RPMI8226 (cell line): ENCODE data around the gene BAIAP3.
"Not testable (repeated sequence)": the region's sequence is repeated elsewhere in the genome, so short reads cannot be mapped to it uniquely, and the experiment has no call there.

Experiments used
- DNase-seq: peaks from one replicate; pipeline ENCODE4 v3.0.0-alpha.2; 2015

BAIAP3 gene, protein sequence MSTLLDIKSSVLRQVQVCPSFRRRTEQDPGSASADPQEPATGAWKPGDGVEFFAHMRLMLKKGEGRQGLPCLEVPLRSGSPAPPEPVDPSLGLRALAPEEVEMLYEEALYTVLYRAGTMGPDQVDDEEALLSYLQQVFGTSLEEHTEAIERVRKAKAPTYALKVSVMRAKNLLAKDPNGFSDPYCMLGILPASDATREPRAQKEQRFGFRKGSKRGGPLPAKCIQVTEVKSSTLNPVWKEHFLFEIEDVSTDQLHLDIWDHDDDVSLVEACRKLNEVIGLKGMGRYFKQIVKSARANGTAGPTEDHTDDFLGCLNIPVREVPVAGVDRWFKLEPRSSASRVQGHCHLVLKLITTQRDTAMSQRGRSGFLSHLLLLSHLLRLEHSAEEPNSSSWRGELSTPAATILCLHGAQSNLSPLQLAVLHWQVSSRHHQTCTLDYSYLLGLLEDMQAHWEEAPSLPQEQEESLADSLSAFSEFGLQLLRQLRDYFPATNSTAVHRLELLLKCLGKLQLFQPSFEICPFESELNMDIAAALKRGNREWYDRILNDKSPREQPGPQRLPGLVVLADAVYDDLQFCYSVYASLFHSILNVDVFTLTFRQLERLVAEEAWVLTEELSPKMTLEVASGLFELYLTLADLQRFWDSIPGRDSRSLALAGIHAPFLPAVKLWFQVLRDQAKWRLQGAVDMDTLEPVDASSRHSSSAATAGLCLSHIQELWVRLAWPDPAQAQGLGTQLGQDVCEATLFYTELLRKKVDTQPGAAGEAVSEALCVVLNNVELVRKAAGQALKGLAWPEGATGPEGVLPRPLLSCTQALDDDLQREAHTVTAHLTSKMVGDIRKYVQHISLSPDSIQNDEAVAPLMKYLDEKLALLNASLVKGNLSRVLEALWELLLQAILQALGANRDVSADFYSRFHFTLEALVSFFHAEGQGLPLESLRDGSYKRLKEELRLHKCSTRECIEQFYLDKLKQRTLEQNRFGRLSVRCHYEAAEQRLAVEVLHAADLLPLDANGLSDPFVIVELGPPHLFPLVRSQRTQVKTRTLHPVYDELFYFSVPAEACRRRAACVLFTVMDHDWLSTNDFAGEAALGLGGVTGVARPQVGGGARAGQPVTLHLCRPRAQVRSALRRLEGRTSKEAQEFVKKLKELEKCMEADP

DNA sequence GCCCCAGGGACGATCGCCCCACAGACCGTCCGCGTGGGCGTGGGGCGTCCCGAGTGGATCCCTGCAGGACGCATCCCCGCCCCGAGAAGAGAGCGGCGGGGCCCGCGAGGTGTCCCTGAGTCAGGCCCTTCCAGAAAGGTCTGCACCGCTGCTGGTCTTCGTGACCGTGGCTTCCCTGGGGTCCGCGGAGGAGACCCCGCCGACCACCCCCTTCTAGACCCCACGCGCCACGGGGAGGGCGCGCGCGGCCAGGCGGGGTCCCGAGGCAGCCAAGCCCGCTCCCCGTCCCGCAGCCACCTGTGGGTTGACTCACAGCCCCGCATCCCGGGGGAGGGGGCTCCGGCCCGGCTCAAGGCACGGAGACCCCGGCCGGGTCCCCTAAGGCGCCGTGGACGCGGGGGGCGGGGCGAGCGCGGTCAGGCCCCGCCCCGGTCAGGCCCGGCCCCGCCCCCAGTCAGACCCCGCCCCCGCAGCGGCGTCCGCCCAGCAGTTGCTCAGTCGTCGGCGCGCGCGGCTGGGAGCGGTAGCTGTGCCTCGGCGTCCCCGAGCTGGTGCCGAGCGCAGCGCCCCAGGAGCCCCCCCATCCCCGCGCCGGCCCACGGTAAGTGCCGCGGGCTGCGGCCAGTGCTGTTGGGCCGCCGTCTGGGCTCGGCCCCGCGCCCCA, at the start of gene BAIAP3:
BAIAP3 (plus strand) TSS at position 497 of the 664 bp plus-strand sequence. CDS start 4,905 bp downstream, outside the sequence.
- DNase-seq = peak; percentile 62

DNA sequence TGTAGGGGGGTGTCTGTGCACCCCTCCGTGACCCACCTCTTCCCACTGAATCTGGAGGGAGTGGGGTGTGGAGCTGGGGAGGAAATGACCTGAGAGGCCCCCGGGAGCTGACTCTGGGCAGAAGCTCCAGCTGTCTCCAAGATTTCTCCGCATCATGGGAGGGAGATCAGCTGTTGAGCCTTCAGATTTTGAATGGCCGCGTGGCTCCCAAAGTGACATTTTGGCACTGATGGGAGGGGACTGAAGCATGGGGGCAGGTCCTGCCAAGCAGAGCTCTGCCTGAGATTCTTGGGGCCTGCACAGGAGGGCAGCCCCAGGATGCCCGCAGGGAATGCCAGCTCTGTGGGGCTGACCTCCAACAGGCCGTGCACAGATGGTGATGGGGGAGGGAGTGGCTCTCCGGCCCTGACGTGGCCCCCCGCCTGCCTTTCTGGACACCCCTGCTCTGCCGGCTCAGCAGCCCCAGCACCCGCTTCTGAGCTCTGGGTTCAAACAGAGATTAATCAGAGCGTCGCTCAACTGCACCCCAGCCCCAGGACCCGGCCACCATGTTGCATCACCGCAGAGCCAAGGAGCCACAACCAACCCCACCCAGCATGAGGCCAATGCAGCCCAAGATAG, 49.3 kb upstream of the BAIAP3 start:
- no peak for DNase-seq

DNA sequence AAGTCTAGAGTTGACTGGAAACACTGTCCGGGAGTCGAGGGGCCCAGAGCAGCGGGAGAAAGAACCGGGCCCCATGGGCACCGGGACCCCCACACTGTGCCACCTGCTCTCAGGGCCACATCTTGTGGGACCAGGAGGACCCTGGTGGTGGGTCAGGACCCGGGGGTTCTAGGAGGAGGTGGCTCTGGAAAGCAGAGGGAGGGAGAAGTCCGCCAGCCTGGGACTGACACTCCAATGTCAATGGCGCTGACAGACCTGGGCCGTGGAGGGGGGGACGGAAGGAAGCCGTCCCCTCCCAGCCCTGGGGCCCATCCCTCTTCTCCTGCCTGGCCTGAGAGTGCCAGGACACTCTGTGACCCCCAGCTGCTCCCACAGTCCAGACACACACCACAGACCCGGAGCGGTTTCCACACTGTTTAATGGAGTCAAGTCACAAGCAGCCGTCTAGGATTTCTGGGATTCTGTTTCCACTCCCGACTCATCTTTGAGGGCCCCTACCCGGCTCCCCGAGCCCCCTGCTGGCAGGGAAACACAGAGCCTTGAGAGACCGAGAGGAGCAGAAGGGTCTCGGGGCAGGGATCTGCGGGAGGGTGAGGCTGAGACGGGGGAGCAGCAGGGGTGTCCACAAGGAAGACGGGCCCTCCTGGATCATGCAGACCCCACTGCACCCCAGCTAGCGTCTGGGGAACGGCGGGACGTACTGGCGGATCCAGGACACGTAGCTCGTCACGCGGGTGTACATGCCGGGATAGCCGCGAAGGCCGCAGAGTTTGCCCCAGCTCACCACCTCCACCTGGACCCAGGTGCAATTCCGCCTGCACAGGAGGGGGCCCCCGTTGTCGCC, 47.6 kb upstream of the BAIAP3 start:
- DNase-seq = no peak

DNA sequence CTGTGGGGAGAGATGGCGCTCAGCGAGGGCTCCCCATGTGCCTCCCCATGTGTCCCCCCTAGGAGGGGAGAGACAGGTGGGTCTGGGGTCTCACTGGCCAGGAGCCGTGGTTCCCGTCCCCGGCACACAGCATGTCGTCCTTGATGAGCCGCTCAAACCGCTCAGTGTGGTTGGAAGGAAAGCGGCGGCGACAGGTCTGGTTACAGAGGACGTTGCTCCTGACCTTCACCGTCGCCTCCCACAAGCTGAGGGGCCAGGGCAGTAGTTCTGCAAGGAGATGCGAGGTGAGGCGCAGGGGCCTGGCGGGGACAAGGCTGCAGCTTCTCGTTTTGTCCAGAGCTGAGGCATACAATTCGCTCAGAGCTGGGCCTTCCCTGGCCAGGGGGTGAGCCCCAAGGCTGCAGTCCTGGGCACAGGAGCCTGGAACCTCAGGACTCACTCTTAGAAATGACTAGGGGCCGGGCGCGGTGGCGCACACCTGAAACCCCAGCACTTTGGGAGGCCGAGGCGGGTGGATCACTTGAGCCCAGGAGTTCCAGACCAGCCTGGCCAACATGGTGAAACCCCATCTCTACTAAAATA, 46.8 kb upstream of the BAIAP3 start:
- no peak for DNase-seq

DNA sequence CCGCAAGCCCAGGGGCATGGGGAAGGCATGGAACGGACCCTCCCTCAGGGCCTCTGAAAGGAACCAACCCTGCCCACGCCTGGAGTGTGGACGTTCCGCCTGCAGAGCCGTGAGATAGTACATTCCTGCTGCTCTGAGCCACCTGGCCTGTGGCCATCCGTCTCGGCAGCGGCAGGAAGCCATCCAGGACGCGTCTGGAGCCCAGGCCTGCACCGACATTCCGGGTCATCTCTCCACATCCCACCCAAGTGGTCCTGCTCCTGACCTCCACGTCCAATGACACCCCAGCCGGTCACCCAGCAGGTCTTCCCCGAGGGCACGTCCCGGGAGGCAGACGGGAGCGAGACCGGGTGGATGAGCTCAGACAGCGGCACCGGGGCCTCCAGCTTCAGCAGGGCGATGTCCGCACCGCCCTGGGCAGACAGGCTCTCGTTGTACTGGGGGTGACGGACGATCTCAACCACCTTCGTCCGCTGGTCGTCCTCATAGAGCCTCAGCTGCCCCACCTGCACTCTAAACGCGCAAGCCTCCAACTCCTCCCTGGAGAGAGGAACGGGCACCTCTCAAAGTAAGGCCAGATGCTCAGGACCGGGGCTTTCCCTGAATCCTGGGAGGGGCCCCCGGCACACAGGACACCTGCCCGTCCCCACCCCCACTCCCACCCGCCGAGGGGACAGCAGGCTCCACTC, 45.3 kb upstream of the BAIAP3 start:
- peak; percentile 56 for DNase-seq

DNA sequence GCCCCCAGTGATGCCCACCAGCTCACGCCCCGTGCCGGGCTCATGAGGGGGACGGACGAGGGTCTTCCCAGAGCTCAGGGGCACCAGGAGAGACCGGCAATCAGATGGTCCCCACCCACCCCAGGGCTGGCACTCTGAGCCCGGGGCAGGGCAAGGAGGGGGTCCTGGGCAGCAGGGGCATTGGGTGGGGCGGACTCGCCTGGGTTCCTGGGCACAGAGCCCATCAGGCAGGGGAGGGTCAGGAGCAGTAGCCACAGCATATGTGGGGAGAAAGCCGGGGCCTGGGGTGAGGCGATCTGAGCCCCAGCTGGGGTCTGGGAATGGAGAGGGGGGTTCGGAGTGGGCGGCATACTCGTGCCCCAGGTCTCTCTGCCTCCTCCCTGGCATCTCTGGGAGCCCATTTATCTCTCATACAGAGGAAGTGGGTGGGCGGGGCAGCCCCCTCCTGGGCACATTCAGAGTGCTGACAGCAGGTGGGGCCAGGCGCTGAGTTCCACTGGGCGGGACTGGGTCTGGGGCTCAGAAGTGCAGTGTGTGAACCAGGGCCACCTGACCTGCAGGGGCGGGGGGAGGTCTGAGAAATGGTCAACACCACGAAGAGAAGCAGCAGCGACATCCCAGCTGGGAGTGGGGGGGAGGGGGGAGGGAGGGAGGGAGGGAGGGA, 44.5 kb upstream of the BAIAP3 start:
- peak; percentile 82 for DNase-seq

DNA sequence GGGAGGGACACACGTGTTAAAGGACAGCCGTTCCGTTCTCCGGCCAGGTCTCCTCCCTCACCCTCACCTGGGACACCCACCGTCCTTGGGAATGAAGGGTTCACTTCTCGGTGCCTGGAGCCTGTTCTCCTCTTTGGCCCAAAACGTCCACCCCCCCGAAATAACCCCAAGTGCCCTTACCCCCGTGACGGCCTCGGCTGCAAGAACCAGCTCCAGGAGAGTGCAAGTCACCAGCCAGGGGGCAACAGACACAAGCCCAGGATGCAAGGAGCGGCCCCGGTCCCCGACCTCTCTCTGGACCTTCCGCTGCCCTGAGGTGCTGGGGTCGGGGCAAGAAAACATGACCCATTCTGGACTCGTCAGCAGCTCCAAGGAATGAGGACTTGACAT, 44.0 kb upstream of the BAIAP3 start:
- no peak for DNase-seq

DNA sequence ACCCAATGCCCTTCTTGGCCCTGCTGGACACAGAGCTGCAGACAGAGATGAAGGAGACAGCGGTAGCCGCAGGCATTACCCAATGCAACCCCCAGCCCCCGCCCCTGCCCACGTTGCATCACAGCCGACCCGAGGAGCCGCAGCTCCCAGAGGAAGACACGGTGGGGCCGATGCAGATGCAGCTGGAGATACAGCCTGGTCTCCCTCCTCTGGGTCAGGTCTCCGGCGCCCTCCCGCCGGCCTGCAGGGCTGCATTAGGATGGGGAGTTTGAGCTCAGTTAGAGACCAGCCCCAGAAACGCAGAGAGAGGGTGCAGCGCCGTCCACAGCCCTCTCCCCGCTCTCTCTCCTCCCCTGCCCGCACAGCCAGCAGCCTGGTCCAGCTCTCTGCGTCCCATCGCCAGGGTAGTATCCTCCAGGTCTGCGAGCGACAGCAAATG, 43.4 kb upstream of the BAIAP3 start:
- DNase-seq = no peak

DNA sequence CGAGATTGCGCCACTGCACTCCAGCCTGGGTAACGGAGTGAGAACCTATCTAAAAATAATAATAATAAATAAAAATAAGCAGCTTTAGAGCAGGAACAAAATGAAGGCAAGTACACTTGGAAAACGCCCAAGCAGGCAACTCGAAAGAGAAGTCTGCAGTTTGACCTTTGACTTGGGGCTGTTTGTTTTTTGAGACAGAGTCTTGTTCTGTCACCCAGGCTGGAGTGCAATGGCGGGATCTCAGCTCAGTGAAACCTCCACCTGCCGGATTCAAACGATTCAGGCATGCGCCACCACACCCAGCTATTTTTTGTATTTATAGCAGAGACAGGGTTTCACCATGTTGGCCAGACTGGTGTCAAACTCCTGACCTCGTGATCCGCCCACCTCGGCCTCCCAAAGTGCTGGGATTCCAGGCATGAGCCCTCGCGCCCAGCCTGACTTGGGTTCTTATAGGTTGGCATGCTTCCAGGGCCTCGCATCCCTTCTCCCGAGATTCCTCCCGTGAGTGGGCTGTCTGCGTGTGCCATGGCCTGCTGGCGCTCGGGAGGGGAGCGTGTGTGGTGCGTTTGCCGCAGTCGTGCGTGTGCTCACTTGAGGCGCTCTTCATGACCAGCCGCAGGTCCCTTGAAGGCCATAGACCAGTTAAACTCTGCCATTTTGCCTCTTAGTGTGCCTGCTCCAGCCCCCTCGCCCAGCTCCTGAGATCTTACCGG, 42.4 kb upstream of the BAIAP3 start:
- DNase-seq = peak; percentile 74

DNA sequence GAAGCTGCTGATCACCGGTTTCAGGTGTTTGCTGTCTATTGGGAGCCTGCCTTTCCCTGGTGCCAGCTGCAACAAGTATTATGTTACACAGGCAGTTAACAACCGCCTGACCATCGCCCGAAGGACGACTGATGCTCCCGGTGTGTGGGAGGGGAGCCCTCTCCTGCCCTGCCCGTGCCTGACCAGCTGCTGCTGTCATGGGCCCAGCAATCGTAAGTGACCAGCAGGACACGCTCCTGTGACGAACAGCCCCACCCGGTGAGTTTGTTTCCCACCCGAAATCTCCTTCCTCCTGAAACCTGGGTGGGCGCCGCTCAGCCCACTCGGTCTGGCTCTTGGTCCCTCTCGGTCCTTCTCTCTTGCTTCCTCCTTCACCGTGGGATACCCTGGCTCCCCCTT, 41.9 kb upstream of the BAIAP3 start:
- no peak for DNase-seq

DNA sequence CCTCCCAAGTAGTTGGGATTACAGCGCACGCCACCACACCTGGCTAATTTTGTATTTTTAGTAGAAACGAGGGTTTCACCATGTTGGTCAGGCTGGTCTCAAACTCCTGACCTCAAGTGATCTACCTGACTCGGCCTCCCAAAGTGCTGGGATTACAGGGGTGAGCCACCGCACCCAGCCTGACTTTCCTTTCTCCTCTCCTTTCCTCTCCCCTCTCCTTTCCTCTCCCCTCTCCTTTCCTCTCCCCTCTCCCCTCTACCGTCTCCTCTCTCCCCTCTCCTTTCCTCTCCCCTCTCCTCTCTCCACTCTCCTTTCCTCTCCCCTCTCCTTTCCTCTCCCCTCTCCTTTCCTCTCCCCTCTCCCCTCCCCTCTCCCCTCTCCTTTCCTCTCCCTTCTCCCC, 41.2 kb upstream of the BAIAP3 start:
- DNase-seq = not testable (repeated sequence)

DNA sequence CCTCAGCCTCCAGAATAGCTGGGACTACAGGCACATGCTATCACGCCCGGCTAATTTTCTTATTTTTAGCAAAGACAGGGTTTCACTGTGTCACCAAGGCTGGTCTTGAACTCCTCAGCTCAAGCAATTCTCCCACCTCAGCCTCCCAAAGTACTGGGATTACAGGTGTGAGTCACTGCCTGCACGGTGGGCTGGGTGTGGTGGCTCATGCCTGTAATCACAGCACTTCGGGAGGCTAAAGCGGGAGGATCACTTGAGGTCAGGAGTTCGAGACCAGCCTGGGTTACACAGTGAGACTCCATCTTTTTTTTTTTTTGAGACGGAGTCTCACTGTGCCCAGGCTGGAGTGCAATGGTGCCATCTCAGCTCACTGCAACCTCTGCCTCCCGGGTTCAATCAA, 40.6 kb upstream of the BAIAP3 start:
- DNase-seq = not testable (repeated sequence)

DNA sequence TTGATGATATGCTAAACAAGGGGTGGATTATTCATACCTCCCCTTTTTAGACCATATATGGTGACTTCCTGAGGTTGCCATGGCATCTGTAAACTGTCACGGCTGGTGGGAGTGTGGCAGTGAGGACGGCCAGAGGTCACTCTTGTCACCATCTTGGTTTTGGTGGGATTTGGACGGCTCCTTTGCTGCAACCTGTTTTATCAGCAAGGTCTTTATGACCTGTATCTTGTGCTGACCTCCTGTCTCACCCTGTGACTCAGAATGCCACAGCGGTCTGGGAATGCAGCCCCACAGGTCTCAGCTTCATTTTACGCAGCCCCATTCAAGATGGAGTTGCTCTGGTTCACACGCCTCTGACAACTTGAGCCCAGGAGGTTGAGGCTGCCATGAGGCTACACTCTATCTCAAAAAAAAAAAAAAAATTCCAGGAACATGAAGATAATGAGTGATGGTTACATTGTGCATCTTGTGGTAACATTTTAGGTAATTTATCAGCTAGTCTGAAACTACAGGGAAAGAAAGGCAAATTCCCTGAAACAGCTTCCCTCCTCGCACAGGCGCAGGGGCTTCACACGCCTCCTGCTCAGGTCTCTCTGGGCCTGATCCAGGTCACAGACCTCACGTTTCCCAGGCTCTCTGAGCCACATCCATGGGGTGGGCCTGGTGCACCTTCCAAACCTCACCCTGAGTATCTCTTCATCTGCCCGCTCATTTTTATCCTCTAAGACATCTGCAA, 39.4 kb upstream of the BAIAP3 start:
- no peak for DNase-seq

DNA sequence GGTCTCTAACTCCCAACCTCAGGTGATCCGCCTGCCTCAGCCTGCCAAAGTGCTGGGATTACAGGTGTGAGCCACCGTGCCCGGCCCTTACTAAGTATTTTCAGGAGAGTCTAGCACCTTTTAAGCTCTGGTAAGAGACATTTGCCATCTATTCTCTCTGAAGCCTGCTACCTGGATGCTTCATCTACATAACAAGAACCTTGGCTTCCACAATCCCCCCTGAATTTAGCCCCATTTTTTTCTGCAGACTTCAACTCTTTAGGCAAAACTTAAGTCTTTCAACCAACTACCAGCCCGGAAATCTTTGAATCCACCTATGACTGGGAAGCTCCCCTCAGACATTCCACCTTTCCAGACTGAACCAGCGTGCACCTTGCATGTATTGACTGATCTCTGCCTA, 38.0 kb upstream of the BAIAP3 start:
- DNase-seq = no peak

DNA sequence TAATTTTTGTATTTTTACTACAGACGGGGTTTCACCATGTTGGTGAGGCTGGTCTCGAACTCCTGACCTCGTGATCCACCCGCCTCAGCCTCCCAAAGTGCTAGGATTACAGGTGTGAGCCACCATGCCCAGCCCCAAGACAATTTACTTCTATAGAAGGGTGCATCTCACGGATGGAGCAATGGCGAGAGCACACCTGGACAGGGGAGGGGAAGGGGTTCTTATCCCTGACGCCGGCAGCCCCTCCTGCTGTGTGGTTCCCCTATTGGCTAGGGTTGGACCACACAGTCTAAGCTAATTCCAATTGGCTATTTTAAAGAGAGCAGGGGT, 36.8 kb upstream of the BAIAP3 start:
- not testable (repeated sequence) for DNase-seq

DNA sequence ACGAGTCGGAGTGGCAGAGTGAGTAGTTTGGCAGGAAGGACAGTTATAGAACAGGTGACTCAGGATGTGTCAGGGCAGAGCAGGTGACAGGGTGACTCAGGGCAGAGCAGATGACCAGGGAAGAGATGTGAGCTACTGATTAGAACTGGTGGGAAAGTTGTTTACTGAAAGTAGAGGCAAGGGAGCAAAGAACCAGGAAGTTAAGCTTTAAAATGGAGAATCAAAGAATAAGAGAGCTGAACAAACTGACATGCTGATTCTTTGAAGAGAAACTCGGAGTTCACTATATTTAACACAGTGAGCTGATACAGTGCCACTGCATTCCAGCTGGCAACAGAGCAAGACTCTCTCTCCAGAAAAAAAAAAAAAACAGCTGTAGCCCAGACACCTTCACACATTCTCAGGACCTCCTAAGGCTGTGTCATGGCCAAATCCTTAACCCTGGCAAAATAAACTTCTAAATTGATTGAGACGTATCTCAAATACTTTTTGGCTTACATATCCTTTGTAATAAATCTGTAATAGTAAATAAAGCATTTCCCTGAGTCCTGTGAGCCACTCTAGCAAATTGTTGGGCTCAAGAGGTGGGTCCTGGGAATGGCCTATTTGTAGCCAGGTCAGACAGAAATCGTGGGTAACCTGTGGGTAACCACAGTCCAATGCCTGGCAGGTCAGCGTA, 36.3 kb upstream of the BAIAP3 start:
- peak; percentile 88 for DNase-seq

DNA sequence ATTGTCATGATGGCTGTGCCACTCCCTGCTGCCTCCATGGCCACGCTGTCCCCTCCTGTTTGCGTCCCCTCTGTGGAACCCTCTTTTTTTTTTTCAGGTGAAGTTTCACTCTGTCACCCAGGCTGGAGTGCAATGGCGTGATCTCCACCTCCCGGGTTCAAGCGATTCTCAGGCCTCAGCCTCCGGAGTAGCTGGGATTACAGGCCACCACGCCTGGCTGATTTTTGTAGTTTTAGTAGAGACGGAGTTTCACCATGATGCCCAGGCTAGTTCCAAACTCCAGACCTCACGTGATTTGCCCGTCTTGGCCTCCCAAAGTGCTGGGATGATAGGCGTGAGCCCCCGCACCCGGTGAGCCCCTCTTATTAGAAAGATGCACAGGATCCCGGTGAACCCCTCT, 35.0 kb upstream of the BAIAP3 start:
- DNase-seq = no peak
